ENCODE measurements around the gene THUMPD1. TPM values are rescaled to one million over a fixed set of nuclear protein-coding genes. Genes with fewer than 3 reads are reported as not detected.
A peak's percentile ranks its signal among the peaks of the same experiment; 100 is the strongest.

Gene THUMPD1
- total RNA-seq, 1 experiment from 2014 or later, result 36.0 TPM

GRCh38 chr16:20763461-20764232, 22.0 kb upstream of the THUMPD1 start, which contains the start of gene ACSM3:
ACSM3 (plus strand) TSS chr16:20764014; CDS start chr16:20770035, 6,021 bp downstream.
- CTCF ChIA-PET, result interaction anchor here (0.6 kb wide), 1 partner anchor 856 kb away, joined by 6 read pairs; no protein-coding TSS in a partner anchor
- Histone ChIP-seq H2AFZ (peak within 1 kb of the TSS; percentile 82), H3K9me2 (ENCODE audit: insufficient read depth) (no peaks in the 10 kb centered on the region), H3K9me3 (ENCODE audit: insufficient read depth, low read depth) (peaks cover 10% of the 10 kb centered on the region; the same call in 1 of the 2 replicates), H3K36me3 (ENCODE audit: low read depth) (no peaks in the 10 kb centered on the region), H3F3A (ENCODE audit: insufficient read depth, low read depth) (no peaks in the 10 kb centered on the region), H3K79me2 (ENCODE audit: low read depth) (no peaks in the 10 kb centered on the region), H3K27me3 (ENCODE audit: insufficient read depth, low read depth) (peaks cover 37% of the 10 kb centered on the region), H3K27ac (no peak within 1 kb of the TSS), H3K4me2 (peak within 1 kb of the TSS; percentile 65), H3K4me3 (peak within 1 kb of the TSS; percentile 52; the same call in 1 of the 2 replicates), H4K20me1 (ENCODE audit: insufficient read depth) (no peaks in the 10 kb centered on the region), H3K4me1 (replicated peaks; ENCODE audit: insufficient read depth) (peaks cover 4% of the 10 kb centered on the region; the same call in 1 of the 2 replicates)
- intact Hi-C loops (cut with micrococcal nuclease; ENCODE audit: unreplicated experiment), result no loop called here
- peak; percentile 60 to 61 for DNase-seq
- BruUV-seq (replicated peaks), result no TSS peak
- POLR2A ChIA-PET (ENCODE audit: unreplicated experiment), result no interaction called here
- TF ChIP-seq, protein P1, sequence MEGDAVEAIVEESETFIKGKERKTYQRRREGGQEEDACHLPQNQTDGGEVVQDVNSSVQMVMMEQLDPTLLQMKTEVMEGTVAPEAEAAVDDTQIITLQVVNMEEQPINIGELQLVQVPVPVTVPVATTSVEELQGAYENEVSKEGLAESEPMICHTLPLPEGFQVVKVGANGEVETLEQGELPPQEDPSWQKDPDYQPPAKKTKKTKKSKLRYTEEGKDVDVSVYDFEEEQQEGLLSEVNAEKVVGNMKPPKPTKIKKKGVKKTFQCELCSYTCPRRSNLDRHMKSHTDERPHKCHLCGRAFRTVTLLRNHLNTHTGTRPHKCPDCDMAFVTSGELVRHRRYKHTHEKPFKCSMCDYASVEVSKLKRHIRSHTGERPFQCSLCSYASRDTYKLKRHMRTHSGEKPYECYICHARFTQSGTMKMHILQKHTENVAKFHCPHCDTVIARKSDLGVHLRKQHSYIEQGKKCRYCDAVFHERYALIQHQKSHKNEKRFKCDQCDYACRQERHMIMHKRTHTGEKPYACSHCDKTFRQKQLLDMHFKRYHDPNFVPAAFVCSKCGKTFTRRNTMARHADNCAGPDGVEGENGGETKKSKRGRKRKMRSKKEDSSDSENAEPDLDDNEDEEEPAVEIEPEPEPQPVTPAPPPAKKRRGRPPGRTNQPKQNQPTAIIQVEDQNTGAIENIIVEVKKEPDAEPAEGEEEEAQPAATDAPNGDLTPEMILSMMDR (conservative IDR thresholded peaks at IDR 0.05), result no peak
- no peak for TF ChIP-seq EZH2 (IDR thresholded peaks at IDR 0.05; ENCODE audit: low read depth)

GRCh38 chr16:20762404-20763123, 20.9 kb upstream of the THUMPD1 start:
- CTCF ChIA-PET, result interaction anchor here (0.6 kb wide), 1 partner anchor 463 kb away, joined by 3 read pairs; no protein-coding TSS in a partner anchor
- no peak overlapping the region for H3K4me2 ChIP-seq
- POLR2A ChIA-PET (ENCODE audit: unreplicated experiment), result no interaction called here

DNA sequence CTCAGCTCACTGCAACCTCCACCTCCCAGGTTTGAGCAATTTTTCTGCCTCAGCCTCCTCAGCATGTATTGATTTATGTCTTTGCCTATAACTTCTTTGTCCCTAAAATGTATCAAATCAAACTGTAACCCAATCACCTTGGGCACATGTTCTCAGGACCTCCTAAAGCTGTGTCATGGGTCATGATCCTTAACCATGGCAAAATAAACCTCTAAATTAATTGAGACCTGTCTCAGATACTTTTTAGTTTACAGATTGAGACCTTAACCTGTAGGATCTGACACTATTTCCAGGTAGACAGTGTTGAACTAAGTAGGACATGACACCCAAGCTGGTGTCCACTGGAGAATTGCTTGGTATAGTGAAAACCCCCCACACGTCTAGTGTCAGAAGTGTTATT, 19.6 kb upstream of the THUMPD1 start:
- H4K20me1 ChIP-seq (ENCODE audit: insufficient read depth), result no peaks in the 10 kb centered on the region
- no peak overlapping the region for H2AFZ ChIP-seq
- peaks cover 10% of the 10 kb centered on the region; the same call in 1 of the 2 replicates for H3K9me3 ChIP-seq (ENCODE audit: insufficient read depth, low read depth)
- BruUV-seq (replicated peaks), result no TSS peak
- peaks cover 4% of the 10 kb centered on the region; the same call in 1 of the 2 replicates for H3K4me1 ChIP-seq (replicated peaks; ENCODE audit: insufficient read depth)
- no peak overlapping the region for H3K4me2 ChIP-seq
- no peaks in the 10 kb centered on the region for H3K9me2 ChIP-seq (ENCODE audit: insufficient read depth)
- TF ChIP-seq, protein P1 (conservative IDR thresholded peaks at IDR 0.05), result no peak
- no peak for TF ChIP-seq EZH2 (IDR thresholded peaks at IDR 0.05; ENCODE audit: low read depth)
- CTCF ChIA-PET, result no interaction called here
- H3K27me3 ChIP-seq (ENCODE audit: insufficient read depth, low read depth), result peaks cover 37% of the 10 kb centered on the region
- intact Hi-C loops (cut with micrococcal nuclease; ENCODE audit: unreplicated experiment), result no loop called here
- no peaks in the 10 kb centered on the region for H3F3A ChIP-seq (ENCODE audit: insufficient read depth, low read depth)
- DNase-seq, result no peak
- H3K4me3 ChIP-seq, result no peak overlapping the region
- POLR2A ChIA-PET (ENCODE audit: unreplicated experiment), result no interaction called here
- H3K79me2 ChIP-seq (ENCODE audit: low read depth), result no peaks in the 10 kb centered on the region
- H3K27ac ChIP-seq, result no peak overlapping the region
- H3K36me3 ChIP-seq (ENCODE audit: low read depth), result no peaks in the 10 kb centered on the region

More at GRCh38 chr16:20762404-20763123, 20.9 kb upstream of the THUMPD1 start:
- Histone ChIP-seq H3K9me3 (ENCODE audit: insufficient read depth, low read depth) (peaks cover 10% of the 10 kb centered on the region; the same call in 1 of the 2 replicates), H3F3A (ENCODE audit: insufficient read depth, low read depth) (no peaks in the 10 kb centered on the region), H3K27me3 (ENCODE audit: insufficient read depth, low read depth) (peaks cover 37% of the 10 kb centered on the region), H4K20me1 (ENCODE audit: insufficient read depth) (no peaks in the 10 kb centered on the region), H3K4me3 (no peak overlapping the region), H2AFZ (no peak overlapping the region), H3K36me3 (ENCODE audit: low read depth) (no peaks in the 10 kb centered on the region), H3K79me2 (ENCODE audit: low read depth) (no peaks in the 10 kb centered on the region), H3K9me2 (ENCODE audit: insufficient read depth) (no peaks in the 10 kb centered on the region), H3K4me1 (replicated peaks; ENCODE audit: insufficient read depth) (peaks cover 4% of the 10 kb centered on the region; the same call in 1 of the 2 replicates), H3K27ac (no peak overlapping the region)
- BruUV-seq (replicated peaks), result no TSS peak
- intact Hi-C loops (cut with micrococcal nuclease; ENCODE audit: unreplicated experiment), result no loop called here
- TF ChIP-seq EZH2 (IDR thresholded peaks at IDR 0.05; ENCODE audit: low read depth), result no peak
- DNase-seq, result no peak

Measured in PC-9 (cell line).